NCI-H69 (cell line): Measurements from ENCODE around the gene USP40.

Source experiments
- DNase-seq: peaks from one replicate; lab custom pipeline; 2025; lab: John Stamatoyannopoulos, UW

The USP40 gene

DNA sequence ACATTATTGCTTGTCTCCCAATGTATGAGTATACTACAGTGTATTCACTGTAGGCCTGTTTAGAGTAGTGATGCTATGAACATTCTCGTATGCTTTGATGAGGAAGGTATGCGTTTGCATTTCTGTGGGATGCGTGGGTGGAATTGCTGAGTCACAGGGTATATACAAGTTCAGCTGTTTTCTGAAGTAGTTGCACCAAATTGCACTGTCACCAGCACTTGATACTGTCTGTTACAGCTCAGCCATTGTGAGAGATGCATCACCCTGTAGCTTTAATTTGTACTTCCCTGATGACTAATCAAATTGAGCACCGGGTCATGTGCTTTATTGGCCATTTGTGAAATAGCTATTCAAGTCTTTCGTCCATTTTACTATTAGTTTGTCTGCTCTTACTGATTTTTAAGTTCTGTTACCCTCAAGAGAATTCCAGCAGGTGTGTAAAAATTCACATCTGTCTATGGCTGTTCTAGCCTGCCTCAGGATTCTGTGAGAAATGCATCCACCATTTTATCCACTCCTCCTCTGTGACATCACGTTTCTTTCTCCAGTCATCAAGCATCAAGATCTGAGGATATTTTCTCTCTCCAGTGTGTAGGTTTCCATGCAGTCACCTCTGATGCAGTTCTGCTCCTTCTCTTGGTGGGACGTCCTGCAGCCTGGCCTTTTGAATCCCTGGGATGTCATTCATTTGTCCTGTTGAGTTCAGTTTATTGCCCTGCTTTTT, 139.8 kb downstream of the USP40 start:
- DNase-seq: no peak
